H1 (cell line): ENCODE data around the gene C17orf113. TPM values are rescaled to one million over a fixed set of nuclear protein-coding genes. Genes with fewer than 3 reads are reported as not detected.
A peak's percentile ranks its signal among the peaks of the same experiment; 100 is the strongest.

Experiments used
- EGR1 ChIP-seq: IDR thresholded peaks from 2 replicates; pipeline ENCODE4 v1.6.1; 2011; ENCODE audit warnings: low read depth, low read length, borderline replicate concordance
- SIN3A ChIP-seq, 2 experiments: IDR thresholded peaks in 1 of 2; conservative IDR thresholded peaks in 1 of 2; 2 replicates each; pipeline ENCODE4 v1.6.1; 2011 to 2012; ENCODE audit warnings: low read length in 2 of 2, improper control_type of control experiment in 1 of 2, low read depth in 1 of 2, mild to moderate bottlenecking in 1 of 2
- SP2 ChIP-seq: IDR thresholded peaks from 2 replicates; pipeline ENCODE4 v1.6.1; 2012; ENCODE audit warnings: mild to moderate bottlenecking, low read length, inconsistent platforms
- TBP ChIP-seq: IDR thresholded peaks from 2 replicates; pipeline ENCODE4 v1.6.1; 2011; ENCODE audit warnings: low read depth, low read length, improper control_type of control experiment
- polyA plus RNA-seq, 7 experiments: library from polyadenylated mRNA; depleted of rRNA in 3 of 7; stranded (reverse) in 5 of 7; unstranded in 2 of 7; fragments of >200 nt in 5 of 7; fragments of 200-250 nt in 2 of 7; gene quantifications; 1 replicate in 5 of 7; 2 replicates in 1 of 7; 4 replicates in 1 of 7; pipeline versions ENCODE4 v1.2.1 to v1.2.3, GENCODE V29; 2011 to 2013; ENCODE audit warnings: missing spikeins in 2 of 7, mixed read lengths in 2 of 7
- total RNA-seq: library from RNA; stranded (reverse); fragmentation: NEBNext Ultra II Directional; extraction: Animal tissue kit (Norgen Biotek cat#: 25700); gene quantifications from 2 replicates; pipeline ENCODE4 v1.2.1, GENCODE V29; 2021
- TF ChIP-seq, protein P1 (sequence below): fragments of 300-600 bp; sonication (generic); IDR thresholded peaks from 2 replicates; pipeline ENCODE4 v1.7.1; 2012; ENCODE audit warnings: low read length, moderate library complexity, mild to moderate bottlenecking, inconsistent platforms; ENCODE audit not compliant: insufficient replicate concordance
- TF ChIP-seq, protein P2 (sequence below), 3 experiments: IDR thresholded peaks; 1 replicate in 2 of 3; 2 replicates in 1 of 3; pipeline versions ENCODE4 v1.5.1 to v1.6.1; 2011; ENCODE audit warnings: low read length in 3 of 3, mild to moderate bottlenecking in 3 of 3, inconsistent platforms in 2 of 3, low read depth in 1 of 3, moderate library complexity in 1 of 3; ENCODE audit not compliant: insufficient read depth in 1 of 3; ENCODE audit errors: control extremely low read depth in 1 of 3

C17orf113 gene
- total and polyA plus RNA-seq, 2 of the 8 experiments (the other 6 are each of a cell fraction or from before 2014, with no cell fraction given) = 1.0 to 1.4 TPM

DNA sequence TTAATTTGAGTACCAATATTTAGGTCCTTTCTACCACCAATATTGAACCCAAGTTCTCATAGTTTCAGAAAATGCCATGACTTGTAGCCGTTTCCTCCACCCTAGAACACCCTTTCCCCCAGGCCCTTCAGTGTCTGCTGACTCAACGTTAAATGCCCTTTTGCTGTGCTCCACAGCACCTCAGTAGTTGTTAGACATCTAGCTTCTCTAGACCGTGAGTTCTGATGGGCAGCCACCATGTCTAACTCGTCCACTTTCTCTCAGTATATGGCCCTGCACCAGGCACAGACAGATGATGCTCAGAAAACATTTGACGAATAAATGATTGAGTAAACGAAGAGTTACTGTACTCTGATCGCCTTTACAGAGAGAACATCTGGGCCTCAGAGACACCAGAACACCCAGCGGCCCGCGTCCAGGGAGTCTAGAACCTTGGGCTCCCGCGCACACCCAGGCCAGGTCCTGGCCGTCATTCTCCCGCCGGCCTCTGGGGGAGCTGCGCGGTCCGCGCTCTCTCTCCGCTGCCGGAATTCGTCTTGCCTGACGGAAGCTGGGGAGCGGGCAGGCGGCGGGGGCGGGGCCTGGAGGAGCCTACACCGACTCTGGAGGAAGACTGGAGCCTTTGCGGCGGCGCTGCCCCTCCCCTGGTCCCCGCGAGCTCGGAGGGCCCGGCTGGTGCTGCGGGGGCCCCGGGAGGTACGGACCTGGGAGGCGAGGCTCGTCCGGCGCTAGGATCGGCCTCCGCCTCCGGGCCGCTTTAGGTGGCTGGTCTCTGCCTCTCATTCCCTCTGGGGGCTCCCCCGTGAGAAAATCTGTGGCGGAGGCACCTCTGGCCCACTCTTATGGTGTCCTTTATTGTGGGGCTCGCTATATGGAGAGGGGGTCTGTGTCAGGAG, 30.6 kb downstream of the C17orf113 start, which contains the start of gene NKIRAS2 (continued):
- TF ChIP-seq, protein P1, sequence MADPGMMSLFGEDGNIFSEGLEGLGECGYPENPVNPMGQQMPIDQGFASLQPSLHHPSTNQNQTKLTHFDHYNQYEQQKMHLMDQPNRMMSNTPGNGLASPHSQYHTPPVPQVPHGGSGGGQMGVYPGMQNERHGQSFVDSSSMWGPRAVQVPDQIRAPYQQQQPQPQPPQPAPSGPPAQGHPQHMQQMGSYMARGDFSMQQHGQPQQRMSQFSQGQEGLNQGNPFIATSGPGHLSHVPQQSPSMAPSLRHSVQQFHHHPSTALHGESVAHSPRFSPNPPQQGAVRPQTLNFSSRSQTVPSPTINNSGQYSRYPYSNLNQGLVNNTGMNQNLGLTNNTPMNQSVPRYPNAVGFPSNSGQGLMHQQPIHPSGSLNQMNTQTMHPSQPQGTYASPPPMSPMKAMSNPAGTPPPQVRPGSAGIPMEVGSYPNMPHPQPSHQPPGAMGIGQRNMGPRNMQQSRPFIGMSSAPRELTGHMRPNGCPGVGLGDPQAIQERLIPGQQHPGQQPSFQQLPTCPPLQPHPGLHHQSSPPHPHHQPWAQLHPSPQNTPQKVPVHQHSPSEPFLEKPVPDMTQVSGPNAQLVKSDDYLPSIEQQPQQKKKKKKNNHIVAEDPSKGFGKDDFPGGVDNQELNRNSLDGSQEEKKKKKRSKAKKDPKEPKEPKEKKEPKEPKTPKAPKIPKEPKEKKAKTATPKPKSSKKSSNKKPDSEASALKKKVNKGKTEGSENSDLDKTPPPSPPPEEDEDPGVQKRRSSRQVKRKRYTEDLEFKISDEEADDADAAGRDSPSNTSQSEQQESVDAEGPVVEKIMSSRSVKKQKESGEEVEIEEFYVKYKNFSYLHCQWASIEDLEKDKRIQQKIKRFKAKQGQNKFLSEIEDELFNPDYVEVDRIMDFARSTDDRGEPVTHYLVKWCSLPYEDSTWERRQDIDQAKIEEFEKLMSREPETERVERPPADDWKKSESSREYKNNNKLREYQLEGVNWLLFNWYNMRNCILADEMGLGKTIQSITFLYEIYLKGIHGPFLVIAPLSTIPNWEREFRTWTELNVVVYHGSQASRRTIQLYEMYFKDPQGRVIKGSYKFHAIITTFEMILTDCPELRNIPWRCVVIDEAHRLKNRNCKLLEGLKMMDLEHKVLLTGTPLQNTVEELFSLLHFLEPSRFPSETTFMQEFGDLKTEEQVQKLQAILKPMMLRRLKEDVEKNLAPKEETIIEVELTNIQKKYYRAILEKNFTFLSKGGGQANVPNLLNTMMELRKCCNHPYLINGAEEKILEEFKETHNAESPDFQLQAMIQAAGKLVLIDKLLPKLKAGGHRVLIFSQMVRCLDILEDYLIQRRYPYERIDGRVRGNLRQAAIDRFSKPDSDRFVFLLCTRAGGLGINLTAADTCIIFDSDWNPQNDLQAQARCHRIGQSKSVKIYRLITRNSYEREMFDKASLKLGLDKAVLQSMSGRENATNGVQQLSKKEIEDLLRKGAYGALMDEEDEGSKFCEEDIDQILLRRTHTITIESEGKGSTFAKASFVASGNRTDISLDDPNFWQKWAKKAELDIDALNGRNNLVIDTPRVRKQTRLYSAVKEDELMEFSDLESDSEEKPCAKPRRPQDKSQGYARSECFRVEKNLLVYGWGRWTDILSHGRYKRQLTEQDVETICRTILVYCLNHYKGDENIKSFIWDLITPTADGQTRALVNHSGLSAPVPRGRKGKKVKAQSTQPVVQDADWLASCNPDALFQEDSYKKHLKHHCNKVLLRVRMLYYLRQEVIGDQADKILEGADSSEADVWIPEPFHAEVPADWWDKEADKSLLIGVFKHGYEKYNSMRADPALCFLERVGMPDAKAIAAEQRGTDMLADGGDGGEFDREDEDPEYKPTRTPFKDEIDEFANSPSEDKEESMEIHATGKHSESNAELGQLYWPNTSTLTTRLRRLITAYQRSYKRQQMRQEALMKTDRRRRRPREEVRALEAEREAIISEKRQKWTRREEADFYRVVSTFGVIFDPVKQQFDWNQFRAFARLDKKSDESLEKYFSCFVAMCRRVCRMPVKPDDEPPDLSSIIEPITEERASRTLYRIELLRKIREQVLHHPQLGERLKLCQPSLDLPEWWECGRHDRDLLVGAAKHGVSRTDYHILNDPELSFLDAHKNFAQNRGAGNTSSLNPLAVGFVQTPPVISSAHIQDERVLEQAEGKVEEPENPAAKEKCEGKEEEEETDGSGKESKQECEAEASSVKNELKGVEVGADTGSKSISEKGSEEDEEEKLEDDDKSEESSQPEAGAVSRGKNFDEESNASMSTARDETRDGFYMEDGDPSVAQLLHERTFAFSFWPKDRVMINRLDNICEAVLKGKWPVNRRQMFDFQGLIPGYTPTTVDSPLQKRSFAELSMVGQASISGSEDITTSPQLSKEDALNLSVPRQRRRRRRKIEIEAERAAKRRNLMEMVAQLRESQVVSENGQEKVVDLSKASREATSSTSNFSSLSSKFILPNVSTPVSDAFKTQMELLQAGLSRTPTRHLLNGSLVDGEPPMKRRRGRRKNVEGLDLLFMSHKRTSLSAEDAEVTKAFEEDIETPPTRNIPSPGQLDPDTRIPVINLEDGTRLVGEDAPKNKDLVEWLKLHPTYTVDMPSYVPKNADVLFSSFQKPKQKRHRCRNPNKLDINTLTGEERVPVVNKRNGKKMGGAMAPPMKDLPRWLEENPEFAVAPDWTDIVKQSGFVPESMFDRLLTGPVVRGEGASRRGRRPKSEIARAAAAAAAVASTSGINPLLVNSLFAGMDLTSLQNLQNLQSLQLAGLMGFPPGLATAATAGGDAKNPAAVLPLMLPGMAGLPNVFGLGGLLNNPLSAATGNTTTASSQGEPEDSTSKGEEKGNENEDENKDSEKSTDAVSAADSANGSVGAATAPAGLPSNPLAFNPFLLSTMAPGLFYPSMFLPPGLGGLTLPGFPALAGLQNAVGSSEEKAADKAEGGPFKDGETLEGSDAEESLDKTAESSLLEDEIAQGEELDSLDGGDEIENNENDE = no peak
- peak; percentile 49; the same call in 1 of the 2 replicates for TF ChIP-seq TBP
- peak; percentile 64; the same call in 1 of the 2 replicates for TF ChIP-seq SP2
- TF ChIP-seq SIN3A (conservative IDR thresholded peaks at IDR 0.05 in 1 of 2, IDR thresholded peaks at IDR 0.05 in 1 of 2; ENCODE audit: low read depth in 1 of 2, low read length in 2 of 2) = peak; percentile 57 to 86; a peak in 2 of 4 replicates
- TF ChIP-seq, protein P2, sequence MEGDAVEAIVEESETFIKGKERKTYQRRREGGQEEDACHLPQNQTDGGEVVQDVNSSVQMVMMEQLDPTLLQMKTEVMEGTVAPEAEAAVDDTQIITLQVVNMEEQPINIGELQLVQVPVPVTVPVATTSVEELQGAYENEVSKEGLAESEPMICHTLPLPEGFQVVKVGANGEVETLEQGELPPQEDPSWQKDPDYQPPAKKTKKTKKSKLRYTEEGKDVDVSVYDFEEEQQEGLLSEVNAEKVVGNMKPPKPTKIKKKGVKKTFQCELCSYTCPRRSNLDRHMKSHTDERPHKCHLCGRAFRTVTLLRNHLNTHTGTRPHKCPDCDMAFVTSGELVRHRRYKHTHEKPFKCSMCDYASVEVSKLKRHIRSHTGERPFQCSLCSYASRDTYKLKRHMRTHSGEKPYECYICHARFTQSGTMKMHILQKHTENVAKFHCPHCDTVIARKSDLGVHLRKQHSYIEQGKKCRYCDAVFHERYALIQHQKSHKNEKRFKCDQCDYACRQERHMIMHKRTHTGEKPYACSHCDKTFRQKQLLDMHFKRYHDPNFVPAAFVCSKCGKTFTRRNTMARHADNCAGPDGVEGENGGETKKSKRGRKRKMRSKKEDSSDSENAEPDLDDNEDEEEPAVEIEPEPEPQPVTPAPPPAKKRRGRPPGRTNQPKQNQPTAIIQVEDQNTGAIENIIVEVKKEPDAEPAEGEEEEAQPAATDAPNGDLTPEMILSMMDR (IDR thresholded peaks at IDR 0.05; ENCODE audit: control extremely low read depth in 1 of 3, insufficient read depth in 1 of 3, low read depth in 1 of 3, low read length in 3 of 3) = peak; percentile 77 to 85 (median 81)
- TF ChIP-seq EGR1 = peak; percentile 82
